VCaP (cell line): ENCODE measurements around the gene SPAG9.

Experiments
- H3K27ac ChIP-seq: fragments of 450-650 bp; 2 replicates; pipeline ENCODE4 v1.5.1; 2017
- CTCF ChIP-seq: fragments of 450-650 bp; conservative IDR thresholded peaks from 2 replicates; pipeline ENCODE4 v1.5.1; 2017; ENCODE audit warnings: mild to moderate bottlenecking, moderate library complexity

The SPAG9 gene

GRCh38 chr17:51010173-51010675 is 110.4 kb downstream of the SPAG9 start:
- no peak for TF ChIP-seq CTCF
- H3K27ac ChIP-seq: no peak overlapping the region

- no peak for TF ChIP-seq CTCF
Observed at GRCh38 chr17:51006601-51007000, 114.1 kb downstream of the SPAG9 start.

GRCh38 chr17:51005768-51006167 is 114.9 kb downstream of the SPAG9 start:
- no peak overlapping the region for H3K27ac ChIP-seq
- no peak for TF ChIP-seq CTCF

More at GRCh38 chr17:51006601-51007000, 114.1 kb downstream of the SPAG9 start:
- no peak overlapping the region for H3K27ac ChIP-seq

GRCh38 chr17:51004249-51004648 is 116.4 kb downstream of the SPAG9 start:
- TF ChIP-seq CTCF: no peak
- no peak overlapping the region for H3K27ac ChIP-seq

- no peak overlapping the region for H3K27ac ChIP-seq
- peak; percentile 77 for TF ChIP-seq CTCF
Observed at GRCh38 chr17:51000835-51001638, 119.6 kb downstream of the SPAG9 start.

- no peak for TF ChIP-seq CTCF
- H3K27ac ChIP-seq: no peak overlapping the region
Observed at GRCh38 chr17:50995668-50996067, 125.0 kb downstream of the SPAG9 start.

- no peak overlapping the region for H3K27ac ChIP-seq
- no peak for TF ChIP-seq CTCF
Observed at GRCh38 chr17:50993544-50993943, 127.1 kb downstream of the SPAG9 start.
